GM21515 (cell line): ENCODE results near the gene SMG6.
A peak's percentile ranks its signal among the peaks of the same experiment; 100 is the strongest.

Experiments used
- ATAC-seq: cut with Tn5 transposase; IDR thresholded peaks from one replicate; pipeline ENCODE4 v1.9.1; 2021; ENCODE audit not compliant: unreplicated experiment

Gene SMG6

GRCh38 chr17:2053380-2054261 is 250.0 kb downstream of the SMG6 start:
- ATAC-seq, result no peak

DNA sequence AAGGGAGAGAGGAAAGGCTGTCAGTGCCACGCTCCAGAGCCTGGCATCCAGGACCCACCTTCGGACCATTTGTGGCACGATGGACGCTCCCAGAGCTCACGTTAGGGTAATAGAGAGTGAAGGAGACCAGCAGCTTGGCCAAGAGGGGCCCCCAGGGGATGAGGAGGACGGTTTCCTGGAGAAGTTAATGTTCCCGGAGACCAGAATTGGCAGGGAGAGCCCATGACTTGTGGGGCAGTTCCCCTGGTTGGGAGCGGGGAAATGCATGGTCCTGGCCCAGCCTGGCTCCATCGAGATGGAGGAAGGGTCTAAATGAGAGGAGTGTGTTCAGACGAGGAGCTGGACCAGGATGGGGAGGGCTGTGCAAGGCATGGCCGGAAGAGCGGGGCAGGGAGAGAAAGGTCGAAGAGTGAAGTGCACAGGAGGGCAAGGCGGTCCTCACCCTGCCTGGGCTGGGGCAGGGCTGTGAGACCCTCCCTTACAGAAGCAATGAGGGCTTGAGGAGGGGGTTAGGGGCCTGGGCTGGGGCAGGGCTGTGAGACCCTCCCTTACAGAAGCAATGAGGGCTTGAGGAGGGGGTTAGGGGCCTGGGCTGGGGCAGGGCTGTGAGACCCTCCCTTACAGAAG is 251.5 kb downstream of the SMG6 start:
- no peak for ATAC-seq

DNA sequence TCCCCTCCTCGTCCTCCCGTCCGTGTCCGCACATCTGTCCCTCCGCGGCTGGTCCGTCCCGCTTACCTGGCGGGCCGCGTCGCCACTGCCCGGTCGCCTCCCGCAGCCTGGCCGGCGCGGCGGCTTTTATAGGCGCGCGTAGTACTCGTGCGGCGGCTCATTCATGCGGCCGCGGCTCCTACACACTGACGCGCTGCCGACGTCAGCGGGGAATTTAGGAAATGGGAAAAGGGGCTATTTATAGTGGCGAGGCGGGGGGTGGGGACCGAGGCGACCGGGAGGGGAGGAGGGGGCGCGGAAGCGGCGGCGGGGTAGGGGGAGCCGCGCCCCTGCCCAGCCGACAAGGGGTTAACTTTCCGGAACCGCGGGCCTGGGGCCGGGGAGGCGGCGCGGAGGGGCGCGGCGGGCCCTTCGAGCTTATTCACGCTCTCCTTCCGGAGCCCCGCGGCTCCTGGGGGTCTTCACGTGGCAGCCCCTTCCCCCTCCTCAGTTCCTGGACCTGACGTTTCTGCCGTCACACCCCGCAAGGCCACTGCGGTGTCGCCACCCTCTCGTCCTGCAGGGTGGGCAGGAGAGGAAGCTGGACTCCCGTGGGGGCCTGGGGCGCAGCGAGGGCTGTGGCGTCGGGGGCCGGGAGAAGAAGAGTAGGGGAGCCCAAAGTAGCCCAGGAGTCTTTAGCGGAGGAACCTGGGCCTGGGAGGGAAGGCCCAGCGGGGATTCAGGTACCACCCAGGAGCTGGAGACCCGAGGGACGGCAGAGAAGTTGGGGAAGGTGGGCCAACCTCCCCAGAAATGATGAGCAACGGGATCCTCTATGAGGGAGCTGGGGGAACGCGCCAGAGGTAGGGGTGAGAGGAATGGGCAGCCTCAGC is 252.3 kb downstream of the SMG6 start:
- no peak for ATAC-seq

GRCh38 chr17:2050300-2051060 is 253.1 kb downstream of the SMG6 start:
- ATAC-seq, result no peak

GRCh38 chr17:2049333-2050299 is 254.0 kb downstream of the SMG6 start:
- ATAC-seq, result peak; percentile 38

DNA sequence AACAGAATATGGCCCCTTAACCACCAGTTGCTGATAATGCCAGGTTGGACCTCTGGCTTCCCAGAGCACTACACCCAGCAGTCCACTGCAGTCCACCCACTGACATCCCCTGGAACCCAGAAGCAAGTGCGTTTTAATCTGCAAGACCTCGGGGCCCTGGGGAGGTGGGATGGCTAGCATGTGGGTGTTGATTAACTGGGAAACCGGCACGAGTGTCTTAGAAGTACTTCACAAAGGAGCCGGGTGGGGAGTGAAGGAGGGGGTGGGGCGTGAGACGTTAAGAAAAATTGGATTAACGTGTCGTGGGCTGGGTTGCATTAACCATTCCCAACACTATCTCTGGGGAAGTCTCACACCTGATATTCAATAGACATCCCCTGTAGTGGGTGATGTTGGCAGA is 254.8 kb downstream of the SMG6 start:
- no peak for ATAC-seq

GRCh38 chr17:2047590-2047989 is 256.0 kb downstream of the SMG6 start:
- no peak for ATAC-seq

- ATAC-seq, result no peak
Observed at GRCh38 chr17:2044263-2044894, 259.2 kb downstream of the SMG6 start.

DNA sequence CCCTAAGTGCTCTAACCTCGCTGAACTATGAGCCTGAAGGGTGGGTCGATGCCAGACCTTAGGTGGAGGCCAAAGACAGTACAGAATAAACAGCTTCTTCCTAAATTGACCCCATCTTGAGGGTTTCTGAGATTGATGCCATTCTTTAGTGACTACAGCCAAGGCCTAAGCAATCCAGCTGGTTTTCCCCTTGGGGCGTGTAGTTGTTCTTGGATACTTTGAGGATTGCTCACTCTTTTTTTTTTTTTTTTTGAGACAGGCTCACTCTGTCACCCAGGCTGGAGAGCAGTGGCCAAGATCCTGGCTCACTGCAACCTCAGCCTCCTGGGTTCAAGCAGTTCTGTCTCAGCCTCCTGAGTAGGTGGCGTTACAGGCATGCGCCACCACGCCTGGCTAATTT is 259.8 kb downstream of the SMG6 start:
- ATAC-seq, result no peak

DNA sequence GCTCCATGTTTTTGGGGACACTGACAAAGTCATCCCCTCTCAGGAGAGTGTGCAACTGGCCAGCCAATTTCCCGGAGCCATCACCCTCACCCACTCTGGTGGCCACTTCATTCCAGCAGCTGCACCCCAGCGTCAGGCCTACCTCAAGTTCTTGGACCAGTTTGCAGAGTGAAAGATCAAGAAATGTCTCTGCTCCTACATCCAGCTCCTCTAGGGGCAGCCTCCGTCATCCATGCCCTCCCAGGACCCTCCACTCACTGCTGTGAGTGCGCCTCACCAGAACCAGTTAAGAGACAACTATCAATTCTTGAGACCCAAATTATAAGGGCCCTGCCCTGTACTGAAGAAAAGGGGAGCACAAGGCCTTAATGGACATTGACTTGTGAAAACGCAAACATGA is 260.7 kb downstream of the SMG6 start:
- ATAC-seq, result no peak

DNA sequence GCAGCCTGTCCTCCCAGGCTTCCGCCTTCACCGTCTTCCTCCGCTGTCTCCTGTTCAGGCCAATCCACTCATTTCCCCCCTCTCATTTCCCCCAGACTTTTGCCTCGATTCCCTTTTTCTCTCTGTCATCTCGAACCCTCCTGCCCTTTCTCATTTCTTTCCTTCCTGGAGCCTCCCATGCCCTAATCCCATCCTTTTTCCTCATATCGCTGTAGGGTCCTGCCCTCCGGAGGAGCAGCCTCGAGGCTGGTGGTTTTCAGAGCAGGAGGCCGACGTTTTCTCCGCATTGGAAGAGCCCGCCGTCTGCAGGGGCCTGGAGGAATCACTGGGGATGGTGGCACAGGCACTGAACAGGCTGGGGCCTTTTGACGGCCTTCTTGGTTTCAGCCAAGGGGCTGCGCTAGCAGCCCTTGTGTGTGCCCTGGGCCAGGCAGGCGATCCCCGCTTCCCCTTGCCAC is 261.2 kb downstream of the SMG6 start:
- no peak for ATAC-seq

DNA sequence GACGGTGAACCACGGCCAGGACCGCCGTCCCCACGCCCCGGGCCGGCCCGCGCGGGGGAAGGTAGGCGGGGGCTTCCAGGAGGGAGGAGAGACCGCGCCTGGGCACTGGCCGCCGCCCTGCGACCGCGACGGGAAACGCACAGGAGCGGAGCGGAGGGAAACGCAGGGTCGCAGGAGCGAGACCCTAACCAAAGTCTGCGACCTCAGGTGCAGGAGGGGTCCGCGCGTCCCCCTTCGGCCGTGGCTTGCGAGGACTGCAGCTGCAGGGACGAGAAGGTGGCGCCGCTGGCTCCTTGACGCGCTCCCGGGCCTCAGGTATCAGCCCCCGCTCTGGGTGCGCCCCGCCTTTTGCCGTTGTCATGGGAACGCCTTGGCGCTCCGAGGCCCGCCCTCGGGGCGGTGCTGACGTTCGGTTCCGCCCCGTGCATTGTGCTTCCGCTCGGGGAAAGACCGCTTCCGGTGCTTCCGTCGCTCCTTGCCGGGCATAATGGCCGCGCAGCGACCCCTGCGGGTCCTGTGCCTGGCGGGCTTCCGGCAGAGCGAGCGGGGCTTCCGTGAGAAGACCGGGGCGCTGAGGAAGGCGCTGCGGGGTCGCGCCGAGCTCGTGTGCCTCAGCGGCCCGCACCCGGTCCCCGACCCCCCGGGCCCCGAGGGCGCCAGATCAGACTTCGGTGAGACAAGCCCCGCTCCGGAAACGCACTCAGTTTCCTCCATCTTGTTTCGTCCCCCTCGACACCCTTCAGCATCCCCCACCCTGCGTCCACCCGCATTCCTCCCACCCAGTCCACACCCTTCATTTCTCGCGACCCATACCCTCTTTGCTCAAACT is 261.8 kb downstream of the SMG6 start, which contains the start of gene OVCA2:
TSS of gene OVCA2 (plus strand) at position 462 of the 829 bp plus-strand sequence. CDS start at position 488, 26 bp downstream.
- ATAC-seq, result peak; percentile 76

- ATAC-seq, result no peak
Observed at GRCh38 chr17:2040942-2041560, 262.5 kb downstream of the SMG6 start.

DNA sequence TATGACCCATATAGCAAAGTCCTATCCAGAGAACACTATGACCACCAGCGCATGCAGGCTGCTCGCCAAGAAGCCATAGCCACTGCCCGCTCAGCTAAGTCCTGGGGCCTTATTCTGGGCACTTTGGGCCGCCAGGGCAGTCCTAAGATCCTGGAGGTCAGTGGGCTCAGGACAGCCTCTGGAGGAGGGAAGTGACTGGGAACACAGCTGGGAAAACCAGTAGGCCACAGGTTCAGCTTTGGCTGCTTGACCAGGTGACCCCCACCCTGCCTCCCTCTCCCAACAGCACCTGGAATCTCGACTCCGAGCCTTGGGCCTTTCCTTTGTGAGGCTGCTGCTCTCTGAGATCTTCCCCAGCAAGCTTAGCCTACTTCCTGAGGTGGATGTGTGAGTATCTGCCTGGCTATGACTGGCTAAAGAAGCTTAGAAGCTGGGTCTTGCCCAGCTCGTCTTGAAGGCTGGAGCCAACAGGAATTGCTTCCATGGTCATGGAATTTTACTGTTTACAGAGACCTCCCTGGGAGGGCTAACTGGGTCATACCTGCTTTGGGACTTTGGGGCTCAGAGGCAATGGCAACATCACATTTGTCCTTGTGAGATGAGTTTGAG is 263.3 kb downstream of the SMG6 start:
- no peak for ATAC-seq

DNA sequence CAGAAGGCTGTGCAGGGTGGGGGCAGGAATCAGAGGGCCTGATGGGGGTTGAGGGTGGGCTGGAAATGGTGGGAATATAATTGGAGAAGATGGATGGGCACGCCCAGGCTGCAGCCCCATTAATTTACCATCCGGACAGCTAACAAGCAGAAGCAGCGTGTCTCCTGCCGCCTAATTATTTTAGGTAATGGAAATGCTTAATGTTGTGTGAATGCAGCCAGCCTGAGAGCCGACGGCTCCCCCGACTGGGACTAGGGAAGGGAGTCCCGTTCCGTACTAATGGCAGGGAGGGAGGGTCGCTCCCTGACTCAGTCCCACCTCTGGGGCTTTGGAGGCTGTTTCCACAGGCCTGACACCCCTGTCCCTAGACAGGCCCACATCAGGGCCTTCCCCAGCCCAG is 266.4 kb downstream of the SMG6 start:
- ATAC-seq, result no peak

DNA sequence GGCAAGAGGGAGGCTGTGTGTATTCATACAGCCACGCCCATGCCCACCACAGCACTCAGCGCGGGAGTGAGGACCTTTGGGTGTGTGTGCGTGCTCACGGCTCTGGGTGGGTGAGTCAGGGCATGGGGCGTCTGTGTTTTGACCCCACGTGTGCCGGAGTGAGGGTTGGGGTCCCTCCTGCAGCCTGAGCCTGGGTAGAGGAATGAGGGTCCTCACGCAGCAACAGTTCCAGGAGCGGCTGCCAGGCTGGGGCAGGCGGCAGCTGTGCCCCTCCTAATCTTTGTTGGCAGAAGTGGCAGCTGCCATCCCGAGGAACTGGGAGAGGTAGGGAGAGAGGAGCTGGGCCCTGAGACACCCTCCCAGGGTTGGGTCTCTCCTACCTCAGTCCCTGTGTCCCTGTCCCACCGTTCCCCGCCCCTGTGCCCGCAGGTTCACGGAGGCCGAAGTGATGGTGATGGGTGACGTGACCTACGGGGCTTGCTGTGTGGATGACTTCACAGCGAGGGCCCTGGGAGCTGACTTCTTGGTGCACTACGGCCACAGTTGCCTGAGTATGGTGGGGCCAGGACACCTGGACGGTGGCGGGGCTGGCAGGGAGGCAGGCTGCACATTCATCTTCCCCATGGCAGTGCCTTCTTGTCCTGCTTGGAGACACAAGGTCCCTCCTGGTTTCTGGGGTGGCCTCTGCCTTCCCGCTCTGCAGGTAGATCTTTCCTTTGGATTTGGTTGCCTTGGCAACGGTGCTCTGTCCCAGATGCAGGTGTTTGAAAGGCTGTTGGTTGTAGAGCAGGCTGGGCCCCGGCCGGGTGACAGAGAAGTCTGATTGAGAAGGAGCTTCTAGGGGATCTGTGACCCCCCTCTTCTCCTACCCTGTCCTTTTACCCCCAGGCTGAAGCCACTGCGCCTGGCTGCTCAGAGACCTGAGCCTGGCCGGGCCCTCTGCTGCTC is 267.8 kb downstream of the SMG6 start:
- ATAC-seq, result no peak
